ENCODE measurements around the gene TAX1BP3. TPM values are rescaled to one million over a fixed set of nuclear protein-coding genes. Genes with fewer than 3 reads are reported as not detected.

The TAX1BP3 gene
- total and polyA plus RNA-seq, 2 of the 13 experiments (the other 11 are each of a cell fraction or from before 2014, with no cell fraction given): 16.7 to 45.1 TPM

DNA sequence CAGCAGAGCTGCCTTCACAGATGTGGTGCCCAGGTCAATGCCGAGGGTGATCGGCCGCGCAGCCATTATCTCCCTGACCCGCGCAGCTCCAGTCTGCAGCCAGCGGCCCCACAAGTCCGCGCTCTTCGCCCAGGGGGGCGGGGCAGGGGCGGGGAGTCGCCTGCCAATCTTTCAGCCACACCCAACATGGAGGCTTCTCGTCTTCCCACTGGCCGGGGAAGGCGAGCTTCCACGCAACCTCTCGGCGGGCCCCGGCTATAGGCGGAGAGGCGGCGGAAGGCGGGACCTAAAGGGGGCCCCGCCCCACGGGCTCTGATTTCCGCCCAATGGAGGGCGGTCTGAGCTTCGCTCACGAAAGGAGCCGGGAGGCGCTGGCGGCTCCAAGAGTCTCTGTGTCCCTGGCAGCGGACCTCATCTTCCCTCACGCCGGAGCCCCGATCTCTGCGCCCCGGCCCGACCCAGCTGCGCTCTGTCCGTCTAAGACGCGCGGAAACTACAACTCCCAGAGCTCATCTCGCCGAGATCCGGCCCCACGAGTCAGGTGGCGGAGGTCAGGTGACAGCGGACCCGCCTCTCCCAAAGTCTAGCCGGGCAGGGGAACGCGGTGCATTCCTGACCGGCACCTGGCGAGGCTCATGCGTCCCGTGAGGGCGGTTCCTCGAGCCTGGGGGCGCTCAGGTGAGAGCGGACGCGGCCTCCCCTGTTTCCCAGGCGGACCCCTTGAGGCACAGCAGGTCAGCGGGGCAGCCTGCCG, 32.0 kb downstream of the TAX1BP3 start, which contains the start of the genes CTNS and SHPK (continued):
- TF ChIP-seq ZNF12 (CRISPR knock-in tag; IDR thresholded peaks at IDR 0.05) (no peak), HOMEZ (CRISPR knock-in tag; IDR thresholded peaks at IDR 0.05; ENCODE audit: low read depth) (peak; percentile 33; the same call in 1 of the 2 replicates), ZNF713 (CRISPR knock-in tag; IDR thresholded peaks at IDR 0.05) (0 out of 2 replicates have a peak, but pooled peaks have one; percentile 53), ZNF430 (CRISPR knock-in tag; IDR thresholded peaks at IDR 0.05) (peak; percentile 76; the same call in 1 of the 2 replicates), ZNF777 (CRISPR knock-in tag; IDR thresholded peaks at IDR 0.05) (peak; percentile 58), ZNF687 (CRISPR knock-in tag; IDR thresholded peaks at IDR 0.05) (peak; percentile 82), ARHGAP35 (CRISPR knock-in tag; IDR thresholded peaks at IDR 0.05; ENCODE audit: borderline replicate concordance) (peak; percentile 72), MXD3 (CRISPR knock-in tag; IDR thresholded peaks at IDR 0.05) (peak; percentile 70; the same call in 1 of the 2 replicates), ZNF343 (CRISPR knock-in tag; IDR thresholded peaks at IDR 0.05) (peak; percentile 42; the same call in 1 of the 2 replicates), TCF12 (IDR thresholded peaks at IDR 0.05) (no peak), TCF12 (CRISPR knock-in tag; IDR thresholded peaks at IDR 0.05) (peak; percentile 69; the same call in 1 of the 2 replicates), ZNF567 (CRISPR knock-in tag; IDR thresholded peaks at IDR 0.05; ENCODE audit: borderline replicate concordance) (peak; percentile 68; the same call in 1 of the 2 replicates), ZNF709 (CRISPR knock-in tag; IDR thresholded peaks at IDR 0.05) (0 out of 2 replicates have a peak, but pooled peaks have one; percentile 39), POLR2G (IDR thresholded peaks at IDR 0.05; ENCODE audit: low read depth, low read length) (peak; percentile 87), ZFP36L2 (CRISPR knock-in tag; IDR thresholded peaks at IDR 0.05) (no peak), KDM6A (CRISPR knock-in tag; IDR thresholded peaks at IDR 0.05; ENCODE audit: low read depth) (no peak), ZNF317 (CRISPR knock-in tag; IDR thresholded peaks at IDR 0.05) (peak; percentile 82), RFXAP (CRISPR knock-in tag; IDR thresholded peaks at IDR 0.05; ENCODE audit: borderline replicate concordance) (no peak), ZNF577 (CRISPR knock-in tag; IDR thresholded peaks at IDR 0.05; ENCODE audit: borderline replicate concordance, low read depth) (no peak), ZNF33A (CRISPR knock-in tag; IDR thresholded peaks at IDR 0.05; ENCODE audit: borderline replicate concordance) (no peak)
- TF ChIP-seq, protein P1, sequence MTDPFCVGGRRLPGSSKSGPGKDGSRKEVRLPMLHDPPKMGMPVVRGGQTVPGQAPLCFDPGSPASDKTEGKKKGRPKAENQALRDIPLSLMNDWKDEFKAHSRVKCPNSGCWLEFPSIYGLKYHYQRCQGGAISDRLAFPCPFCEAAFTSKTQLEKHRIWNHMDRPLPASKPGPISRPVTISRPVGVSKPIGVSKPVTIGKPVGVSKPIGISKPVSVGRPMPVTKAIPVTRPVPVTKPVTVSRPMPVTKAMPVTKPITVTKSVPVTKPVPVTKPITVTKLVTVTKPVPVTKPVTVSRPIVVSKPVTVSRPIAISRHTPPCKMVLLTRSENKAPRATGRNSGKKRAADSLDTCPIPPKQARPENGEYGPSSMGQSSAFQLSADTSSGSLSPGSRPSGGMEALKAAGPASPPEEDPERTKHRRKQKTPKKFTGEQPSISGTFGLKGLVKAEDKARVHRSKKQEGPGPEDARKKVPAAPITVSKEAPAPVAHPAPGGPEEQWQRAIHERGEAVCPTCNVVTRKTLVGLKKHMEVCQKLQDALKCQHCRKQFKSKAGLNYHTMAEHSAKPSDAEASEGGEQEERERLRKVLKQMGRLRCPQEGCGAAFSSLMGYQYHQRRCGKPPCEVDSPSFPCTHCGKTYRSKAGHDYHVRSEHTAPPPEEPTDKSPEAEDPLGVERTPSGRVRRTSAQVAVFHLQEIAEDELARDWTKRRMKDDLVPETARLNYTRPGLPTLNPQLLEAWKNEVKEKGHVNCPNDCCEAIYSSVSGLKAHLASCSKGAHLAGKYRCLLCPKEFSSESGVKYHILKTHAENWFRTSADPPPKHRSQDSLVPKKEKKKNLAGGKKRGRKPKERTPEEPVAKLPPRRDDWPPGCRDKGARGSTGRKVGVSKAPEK (CRISPR knock-in tag; IDR thresholded peaks at IDR 0.05; ENCODE audit: borderline replicate concordance): no peak
